A673 (cell line): ENCODE data around the gene ALG6.

Experiments used
- CTCF ChIP-seq: fragments of 300-800, 200-600 bp; sonication (generic); conservative IDR thresholded peaks from 2 replicates; pipeline ENCODE4 v1.5.1; 2017; ENCODE audit warnings: low read depth, mild to moderate bottlenecking, antibody characterized with exemption, low read length, moderate library complexity, mixed read lengths
- EZH2 ChIP-seq: fragments of 200-600 bp; sonication (generic); IDR thresholded peaks from 2 replicates; pipeline ENCODE4 v1.6.1; 2017; ENCODE audit warnings: borderline replicate concordance, low read depth, mild to moderate bottlenecking, mixed read lengths, antibody characterized with exemption, low read length; ENCODE audit not compliant: poor library complexity, severe bottlenecking

- TF ChIP-seq CTCF (no peak), EZH2 (no peak)
These were observed 4.8 kb upstream of the ALG6 start for GRCh38 chr1:63362578-63362977.
